K562 (cell line): ENCODE results near the gene ADNP2. TPM values are rescaled to one million over a fixed set of nuclear protein-coding genes. Genes with fewer than 3 reads are reported as not detected.

ENCODE experiments used
- NCOA6 ChIP-seq: fragments of 450-650 bp; IDR thresholded peaks from 2 replicates; pipeline ENCODE4 v1.6.1; 2017; ENCODE audit warnings: mild to moderate bottlenecking
- PHTF2 ChIP-seq: fragments of 250-450 bp; sonication (Bioruptor Pico); IDR thresholded peaks from 2 replicates; pipeline ENCODE4 v1.5.0; 2021; ENCODE audit warnings: mild to moderate bottlenecking
- RAD21 ChIP-seq, 2 experiments: fragments of 250-450 bp in 1 of 2; fragments of 450-650 bp in 1 of 2; sonication (Bioruptor Pico) in 1 of 2; formaldehyde crosslinking in 1 of 2; IDR thresholded peaks in 1 of 2; conservative IDR thresholded peaks in 1 of 2; 2 replicates each; pipeline versions ENCODE4 v1.4.0 to v1.8.0; 2020 to 2022; ENCODE audit warnings: mild to moderate bottlenecking in 2 of 2, moderate library complexity in 1 of 2
- REST ChIP-seq, 2 experiments: fragments of 450-650 bp; formaldehyde crosslinking in 1 of 2; IDR thresholded peaks; 2 replicates each; pipeline versions ENCODE4 v1.4.0 to v1.6.1; 2014 to 2020; ENCODE audit warnings: mild to moderate bottlenecking in 2 of 2, borderline replicate concordance in 1 of 2, low read depth in 1 of 2
- polyA plus RNA-seq, 8 experiments: library from polyadenylated mRNA; depleted of rRNA in 4 of 8; stranded (reverse) in 5 of 8; unstranded in 3 of 8; fragments of >200 nt; fragmentation: Nextera tagmentation in 2 of 8; fragmentation: Illumina TruSeq in 1 of 8; extraction: Ambion mirVana in 2 of 8; extraction: Trizol in 1 of 8; gene quantifications; 2 replicates each; pipeline versions ENCODE4 v1.2.1 to v1.2.3, GENCODE V29; 2011 to 2014; ENCODE audit warnings: inconsistent platforms in 1 of 8, missing spikeins in 1 of 8
- total RNA-seq, 7 experiments: library from RNA; depleted of rRNA in 6 of 7; stranded (reverse); fragments of >200 nt in 6 of 7; fragmentation: Illumina TruSeq in 2 of 7; extraction: Trizol in 2 of 7; gene quantifications; 2 replicates each; pipeline versions ENCODE4 v1.2.1 to v1.2.3, GENCODE V29; 2011 to 2021; ENCODE audit warnings: low replicate concordance in 1 of 7

The ADNP2 gene
- total and polyA plus RNA-seq, 9 of the 15 experiments (the other 6 are each of a cell fraction or from before 2014, with no cell fraction given), result 5.8 to 24.3 (median 16.0) TPM

- peak; percentile 13; the same call in 1 of the 2 replicates for TF ChIP-seq REST (IDR thresholded peaks at IDR 0.05; ENCODE audit: borderline replicate concordance)
- TF ChIP-seq REST (CRISPR knock-in tag; IDR thresholded peaks at IDR 0.05; ENCODE audit: low read depth), result no peak
- TF ChIP-seq PHTF2 (CRISPR knock-in tag), result no peak
- TF ChIP-seq RAD21 (CRISPR knock-in tag; conservative IDR thresholded peaks at IDR 0.05 in 1 of 2, IDR thresholded peaks at IDR 0.05 in 1 of 2), result peak in 1 of 2 experiments; percentile 40; a peak in 2 of 4 replicates
- no peak for TF ChIP-seq NCOA6
These were observed 45.2 kb downstream of the ADNP2 start (continued) for GRCh38 chr18:80154293-80154692.
